ENCODE measurements around the gene RCOR3.
"Not testable (repeated sequence)": the region's sequence is repeated elsewhere in the genome, so short reads cannot be mapped to it uniquely, and the experiment has no call there.

RCOR3 gene

DNA sequence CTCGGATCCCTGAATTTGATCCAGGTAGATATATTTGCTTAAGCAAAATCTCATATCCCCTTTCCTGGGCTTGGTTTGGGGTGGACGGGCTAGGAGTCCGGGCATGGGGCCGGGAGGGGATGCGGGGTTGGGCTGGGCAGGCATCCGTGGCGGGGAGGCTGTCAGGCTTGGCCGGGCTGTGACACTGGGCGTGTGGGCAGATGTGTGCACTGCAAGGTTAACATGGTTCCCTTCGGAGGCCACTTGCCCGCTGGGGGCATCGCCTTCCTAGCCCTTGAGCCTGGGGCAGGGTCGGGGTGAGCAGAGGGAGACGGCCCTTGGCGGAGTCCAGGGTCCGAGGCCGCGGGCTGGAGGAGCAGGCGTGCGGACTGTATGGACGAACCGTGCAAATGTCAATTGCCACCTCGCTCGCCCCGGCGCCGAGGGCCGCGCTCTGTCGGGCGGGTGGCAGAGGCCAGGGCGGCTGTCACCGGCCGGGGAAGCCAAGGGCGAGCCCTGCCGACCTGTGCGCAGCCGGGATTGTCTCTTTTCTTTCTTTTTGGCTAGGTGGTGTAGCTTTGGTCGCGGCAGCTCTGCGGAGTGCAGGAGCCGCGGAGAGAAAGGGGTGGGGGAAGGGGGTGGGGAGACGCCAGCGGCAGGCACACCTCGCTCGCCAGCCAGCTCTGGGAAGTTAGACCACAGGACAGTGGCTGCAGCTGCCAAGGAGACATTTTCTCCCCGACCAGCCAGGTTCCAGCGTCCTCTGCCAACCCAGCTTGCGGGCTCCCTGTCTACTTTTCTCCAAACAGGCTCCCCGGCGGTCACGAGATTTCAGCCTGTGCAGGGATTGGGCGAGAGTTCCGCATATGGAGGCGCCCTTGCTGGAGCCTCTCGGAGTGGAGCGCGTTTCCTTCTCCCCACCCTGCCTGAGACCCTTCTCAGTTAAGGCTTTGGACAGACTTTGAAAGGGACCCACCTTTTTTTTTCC, 1.3 kb downstream of the RCOR3 start:
- DNase-seq: peak; percentile 72

DNA sequence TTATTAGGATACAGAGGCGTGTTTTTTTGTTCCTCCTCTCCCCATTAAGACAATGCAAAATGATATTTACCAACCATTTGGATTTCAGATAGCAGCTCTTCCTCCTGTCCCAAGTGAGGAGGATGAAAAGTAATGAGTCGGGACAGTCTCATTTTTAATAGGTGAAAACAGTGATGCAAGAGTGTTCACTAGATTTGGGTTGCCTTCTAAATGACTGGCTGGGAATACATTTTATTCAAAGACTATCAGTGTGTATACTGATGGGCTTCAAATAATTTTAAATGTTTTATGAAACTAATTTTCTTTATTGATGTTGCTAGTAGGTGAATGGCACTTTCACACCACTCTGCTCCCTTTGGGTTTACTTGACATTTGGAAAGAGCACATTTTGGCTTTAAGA, 2.1 kb downstream of the RCOR3 start:
- DNase-seq: no peak

DNA sequence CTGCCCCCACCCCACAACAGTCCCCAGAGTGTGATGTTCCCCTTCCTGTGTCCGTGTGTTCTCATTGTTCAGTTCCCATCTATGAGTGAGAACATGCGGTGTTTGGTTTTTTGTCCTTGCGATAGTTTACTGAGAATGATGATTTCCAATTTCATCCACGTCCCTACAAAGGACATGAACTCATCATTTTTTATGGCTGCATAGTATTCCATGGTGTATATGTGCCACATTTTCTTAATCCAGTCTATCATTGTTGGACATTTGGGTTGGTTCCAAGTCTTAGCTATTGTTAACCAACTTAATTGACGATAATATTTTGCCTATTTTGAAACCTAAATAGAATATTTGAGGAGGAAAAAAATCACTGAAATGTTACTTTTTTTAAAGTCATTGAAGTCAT, 3.9 kb downstream of the RCOR3 start:
- not testable (repeated sequence) for DNase-seq

DNA sequence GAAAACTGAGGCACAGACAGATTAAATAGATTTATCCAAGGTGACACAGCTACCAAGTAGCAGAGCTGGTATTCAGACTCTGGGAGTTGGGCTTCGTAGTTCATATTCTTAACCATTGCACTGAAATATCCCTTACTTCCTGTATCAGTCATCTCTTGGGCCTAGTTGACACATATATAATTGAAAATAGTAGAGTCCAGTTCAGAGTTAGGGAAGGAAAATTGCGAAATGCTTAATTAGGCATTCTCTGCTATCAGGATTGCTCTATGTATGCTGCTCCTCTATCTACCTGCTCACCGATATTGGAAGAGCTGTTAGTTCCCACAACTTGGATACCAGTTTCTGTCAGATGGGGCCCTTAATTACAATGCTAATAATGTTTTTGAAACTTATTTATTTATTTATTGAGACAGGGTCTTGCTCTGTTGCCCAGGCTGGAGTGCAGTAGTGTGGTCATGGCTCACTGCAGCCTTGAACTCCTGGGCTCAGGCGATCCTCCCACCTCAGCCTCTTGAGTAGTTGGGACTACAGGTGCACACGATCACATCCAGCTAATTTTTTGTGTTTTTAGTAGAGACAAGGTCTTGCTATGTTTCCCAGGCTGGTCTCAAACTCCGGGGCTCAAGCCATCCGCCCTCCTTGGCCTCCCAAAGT, 8.2 kb downstream of the RCOR3 start:
- no peak for DNase-seq

DNA sequence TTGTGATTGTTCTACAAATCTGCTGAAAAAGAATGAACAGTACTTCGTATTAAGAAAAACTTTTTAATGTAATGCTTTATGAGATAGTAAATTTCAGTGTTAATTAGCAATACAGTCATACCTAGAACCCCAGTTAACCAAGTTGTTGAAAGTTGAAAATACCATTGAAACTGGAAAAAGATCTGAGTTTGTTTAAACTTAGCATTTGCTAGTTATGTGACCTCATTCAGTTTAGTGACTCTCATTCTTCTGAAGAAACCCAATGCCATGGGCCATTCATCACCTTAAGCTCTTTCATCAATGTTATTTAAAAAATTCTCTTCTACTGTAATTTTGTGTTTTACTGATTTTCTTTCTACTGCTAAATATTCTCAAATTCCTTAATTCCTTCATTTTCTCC, 20.2 kb downstream of the RCOR3 start:
- DNase-seq: no peak

DNA sequence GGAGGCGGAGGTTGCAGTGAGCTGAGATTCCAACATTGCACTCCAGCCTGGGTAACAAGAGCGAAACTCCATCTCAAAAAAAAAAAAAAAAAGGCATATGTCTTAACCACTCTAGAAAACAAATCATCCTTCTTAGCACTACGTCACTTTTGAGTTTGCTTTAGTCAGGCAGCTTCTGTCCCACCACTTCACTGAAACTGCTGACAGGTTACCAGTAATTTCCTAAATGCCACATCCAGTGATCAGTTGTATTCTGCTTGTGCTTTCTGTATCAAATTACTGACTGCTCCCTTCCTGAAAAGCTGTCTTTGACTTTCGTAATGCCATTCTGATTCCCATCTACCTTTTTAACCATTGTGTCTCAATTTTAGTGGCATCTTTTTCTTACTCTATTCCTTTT, 21.7 kb downstream of the RCOR3 start:
- peak; percentile 32 for DNase-seq

DNA sequence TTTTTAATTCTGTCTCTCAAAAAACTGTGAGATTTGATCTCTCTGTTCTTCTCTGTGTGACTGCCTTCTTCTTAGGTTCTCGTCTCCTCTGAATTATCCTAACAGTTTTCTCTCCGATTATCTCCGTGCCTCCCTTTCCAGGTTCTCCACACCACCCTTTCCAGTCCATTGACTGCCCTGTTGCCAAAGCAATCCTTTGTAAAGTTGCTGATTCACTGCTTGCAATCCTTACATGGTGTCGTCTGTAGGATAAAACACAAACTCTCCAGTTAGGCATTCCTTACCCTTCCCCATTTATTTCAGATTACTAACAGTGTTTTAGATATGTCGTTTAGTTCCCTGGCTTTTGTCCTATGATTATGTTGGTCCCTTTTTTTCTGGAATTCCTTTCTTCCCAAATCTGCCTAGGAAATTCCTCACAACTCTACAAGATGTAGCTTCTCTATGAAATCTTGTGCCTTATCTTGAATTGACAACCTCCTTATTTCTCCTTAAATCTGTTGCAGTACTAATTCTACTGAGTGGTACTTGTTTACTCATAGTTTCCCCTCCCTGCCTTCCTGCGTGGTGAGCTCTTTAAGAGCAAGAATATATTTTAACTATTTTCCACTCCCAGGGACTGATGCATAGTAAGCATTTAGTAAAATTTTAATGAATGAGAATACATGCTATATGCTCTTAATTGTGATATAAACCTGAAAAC, 22.3 kb downstream of the RCOR3 start:
- DNase-seq: peak; percentile 10

DNA sequence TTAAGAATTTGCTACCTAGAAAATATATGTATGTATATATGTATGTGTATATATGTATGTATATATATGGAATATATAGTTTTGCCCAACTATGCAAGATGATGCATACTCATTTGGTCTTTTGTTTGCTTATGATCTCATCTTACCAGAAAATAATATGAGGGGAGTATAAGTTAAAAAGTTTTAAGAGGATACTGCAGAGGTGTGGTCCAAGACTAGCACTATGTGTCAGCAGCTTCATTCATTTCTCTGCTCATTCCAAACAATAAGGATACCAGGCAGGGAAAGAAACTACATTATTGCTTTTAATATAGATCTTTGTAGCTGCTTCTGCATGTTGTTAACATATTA, 22.8 kb downstream of the RCOR3 start:
- DNase-seq: no peak

DNA sequence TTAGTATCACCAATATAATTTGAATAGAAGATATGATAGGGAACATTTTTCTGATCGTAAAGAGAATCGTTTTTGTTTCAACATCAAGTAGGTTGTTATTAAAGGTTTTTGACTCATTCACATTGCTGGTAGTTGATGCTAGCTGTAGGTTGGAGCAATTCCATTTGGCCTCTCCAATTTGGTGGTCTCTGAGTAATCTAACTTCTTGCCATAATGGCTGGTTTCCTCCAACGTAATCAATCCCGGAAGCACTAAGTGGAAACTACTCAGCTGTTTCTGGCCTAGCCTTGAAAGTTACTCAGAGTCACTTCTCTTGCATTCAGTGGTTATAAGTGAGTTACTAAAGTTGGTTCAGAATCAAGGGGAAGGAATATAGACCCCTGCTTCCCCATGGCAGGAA, 26.0 kb downstream of the RCOR3 start:
- no peak for DNase-seq

DNA sequence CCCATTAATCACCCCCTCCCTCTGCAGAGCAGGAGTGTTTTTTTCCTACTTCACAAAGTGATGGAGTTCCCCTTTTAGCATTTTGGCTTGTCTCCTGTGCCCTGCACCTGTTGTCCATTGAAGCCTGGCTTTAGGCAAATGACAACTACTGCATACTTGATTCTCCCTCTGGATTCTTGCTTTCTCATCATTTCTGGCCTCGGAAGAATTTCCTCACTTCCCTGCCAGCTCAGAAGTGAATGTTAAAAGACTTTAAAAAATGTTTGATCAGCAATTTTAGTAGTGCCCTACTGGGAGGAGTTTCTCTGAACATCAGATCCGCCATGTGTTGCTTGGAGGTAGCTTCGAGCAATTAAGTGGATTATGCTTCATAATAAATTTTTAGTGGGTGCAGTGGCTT, 28.1 kb downstream of the RCOR3 start:
- DNase-seq: no peak

DNA sequence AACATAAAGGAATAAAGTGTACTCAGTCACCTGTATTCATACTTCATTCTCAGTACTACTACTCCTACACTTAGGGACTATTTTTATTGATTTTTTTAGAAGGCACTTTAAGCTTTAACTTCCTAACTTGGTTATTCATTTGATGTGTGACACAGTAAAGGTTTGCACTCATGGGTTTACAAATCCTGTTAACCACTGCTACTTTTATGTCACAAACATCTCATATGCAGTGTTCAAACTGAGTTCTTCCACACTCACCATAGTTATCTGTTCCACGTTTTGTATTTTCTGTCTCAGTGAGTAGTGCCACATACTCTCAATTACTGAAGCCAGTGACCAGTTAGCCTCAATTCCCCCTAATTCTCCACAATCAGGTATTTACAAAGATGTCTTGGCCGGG, 33.2 kb downstream of the RCOR3 start:
- no peak for DNase-seq

DNA sequence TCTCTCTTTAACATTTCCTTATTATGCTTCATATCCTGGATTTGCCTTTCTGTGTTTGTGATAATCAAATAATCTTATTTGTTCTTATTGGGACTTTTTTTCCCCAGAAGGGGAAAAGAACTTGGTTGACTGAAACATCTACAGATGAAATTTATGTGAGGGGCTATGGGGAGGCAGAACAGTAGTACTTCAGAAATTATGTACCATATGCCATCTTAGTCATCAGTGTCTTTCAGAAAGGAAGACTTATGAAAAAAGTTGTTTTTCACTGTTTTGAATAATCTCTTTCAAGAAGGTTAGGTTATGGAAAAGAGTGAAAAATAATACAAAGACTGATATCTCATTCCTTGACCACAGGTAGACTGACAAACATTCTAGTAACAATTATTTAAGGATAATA, 37.2 kb downstream of the RCOR3 start:
- DNase-seq: no peak

DNA sequence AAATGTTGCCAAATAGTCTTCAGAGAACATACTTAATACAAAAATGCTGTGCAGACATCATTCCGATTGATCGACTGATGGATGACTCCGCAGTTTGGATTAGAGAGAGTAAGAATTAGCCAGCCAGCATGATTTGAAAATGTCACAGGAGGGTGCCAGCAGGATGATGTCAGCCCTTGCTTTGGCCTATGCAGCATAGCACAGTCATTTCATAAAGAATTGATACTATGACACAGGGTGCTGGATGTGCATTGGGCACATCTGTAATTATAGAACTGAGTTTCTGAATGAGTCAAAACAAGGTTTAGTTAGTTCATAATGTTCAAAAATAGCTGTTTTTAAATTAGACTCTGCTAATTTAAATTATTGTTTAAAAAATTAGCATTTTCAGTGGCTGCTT, 45.9 kb downstream of the RCOR3 start:
- DNase-seq: peak; percentile 69

DNA sequence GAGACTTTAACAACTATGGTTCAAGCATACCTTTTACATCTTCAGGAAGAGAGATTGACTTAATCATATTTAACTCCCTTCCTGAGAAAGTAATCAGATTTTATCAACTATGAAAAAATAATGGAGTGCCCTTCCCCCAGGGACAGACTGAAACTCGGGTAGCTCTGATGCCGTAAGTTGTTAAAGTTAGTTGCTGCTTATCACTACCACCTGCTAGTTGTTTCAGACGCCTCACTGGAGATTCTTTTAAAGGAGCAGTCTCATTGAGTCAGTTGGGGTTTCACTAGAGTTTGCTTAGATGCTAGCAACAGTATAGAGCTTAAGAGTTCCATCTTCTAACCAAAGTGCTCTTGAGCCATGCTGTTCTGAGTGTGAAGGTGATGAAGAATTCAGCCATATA, 50.5 kb downstream of the RCOR3 start:
- DNase-seq: no peak

DNA sequence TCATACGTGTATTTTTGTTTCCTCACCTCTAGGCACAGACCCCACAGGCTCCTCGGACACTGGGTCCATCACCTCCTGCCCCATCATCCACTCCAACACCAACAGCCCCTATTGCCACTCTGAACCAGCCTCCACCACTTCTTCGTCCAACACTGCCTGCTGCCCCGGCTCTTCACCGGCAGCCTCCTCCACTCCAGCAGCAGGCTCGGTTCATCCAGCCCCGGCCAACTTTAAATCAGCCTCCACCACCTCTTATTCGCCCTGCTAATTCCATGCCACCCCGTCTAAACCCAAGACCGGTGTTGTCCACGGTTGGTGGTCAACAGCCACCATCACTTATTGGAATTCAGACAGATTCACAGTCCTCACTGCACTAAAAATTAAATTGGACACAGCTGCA, 54.2 kb downstream of the RCOR3 start:
- no peak for DNase-seq

DNA sequence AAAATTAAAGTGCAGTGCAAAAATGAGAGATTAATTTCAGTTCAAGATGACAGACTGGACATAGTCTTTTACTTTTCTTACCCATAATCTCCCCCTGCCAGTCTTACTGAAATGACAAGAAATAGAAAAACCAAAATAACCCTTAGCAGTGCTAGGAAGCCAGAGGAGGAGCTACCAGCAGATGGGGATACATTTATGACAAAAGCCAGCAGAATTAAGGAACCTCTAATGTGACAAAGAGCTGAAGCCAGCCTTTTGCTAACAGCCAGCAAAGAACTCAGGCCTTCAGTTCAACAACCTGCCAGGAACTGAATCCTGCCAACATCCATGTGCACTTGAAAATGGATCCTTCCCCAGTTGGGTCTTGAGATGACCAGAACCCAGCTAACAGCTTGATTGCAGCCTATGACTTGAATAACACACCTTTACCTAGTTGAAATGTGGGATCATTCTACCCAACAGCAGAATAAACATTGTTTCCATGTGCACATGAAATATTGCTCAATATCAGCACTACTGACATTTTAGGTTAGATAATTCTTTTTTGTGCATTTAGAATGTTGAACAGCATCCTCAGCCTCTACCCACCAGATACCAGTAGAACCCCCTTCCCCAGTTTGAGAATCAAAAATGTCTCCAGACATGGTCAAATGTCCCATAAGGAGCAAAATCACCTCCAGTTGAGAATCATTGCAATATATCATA, 59.6 kb downstream of the RCOR3 start:
- no peak for DNase-seq

DNA sequence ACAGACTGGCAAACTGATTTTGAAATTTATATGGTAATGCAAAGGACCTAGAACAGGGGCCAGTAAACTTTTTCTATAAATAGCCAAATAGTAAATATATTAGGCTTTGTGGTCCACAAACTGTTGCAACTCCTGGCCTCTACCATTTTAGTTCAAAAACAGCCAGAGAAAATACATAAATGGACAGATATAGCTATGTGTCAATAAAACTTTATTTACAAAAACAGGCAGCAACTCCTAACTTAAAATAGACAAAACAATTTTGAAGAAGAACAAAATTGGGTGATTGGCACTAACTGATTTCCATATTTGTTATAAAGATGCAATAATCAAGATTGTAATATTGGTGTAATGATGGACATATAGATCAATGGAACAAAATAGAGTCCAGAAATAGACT, 60.7 kb downstream of the RCOR3 start:
- DNase-seq: no peak

DNA sequence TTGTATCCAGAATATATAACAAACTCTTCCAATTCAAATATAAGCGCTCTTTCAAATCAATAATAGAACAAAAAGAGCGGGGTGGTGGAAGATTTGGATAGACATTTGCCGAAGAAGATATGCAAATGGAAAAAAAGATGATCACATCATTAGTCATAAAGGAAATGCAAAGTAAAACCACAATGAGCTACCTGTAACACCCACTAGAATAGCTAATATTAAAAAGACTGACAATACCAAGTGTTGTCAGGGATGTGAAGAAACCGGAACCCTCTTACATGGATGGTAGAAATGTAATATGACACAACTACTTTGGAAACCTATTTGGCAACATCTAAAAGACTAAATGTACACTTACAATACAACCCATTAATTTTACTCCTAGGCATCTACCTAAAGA, 61.8 kb downstream of the RCOR3 start:
- no peak for DNase-seq

DNA sequence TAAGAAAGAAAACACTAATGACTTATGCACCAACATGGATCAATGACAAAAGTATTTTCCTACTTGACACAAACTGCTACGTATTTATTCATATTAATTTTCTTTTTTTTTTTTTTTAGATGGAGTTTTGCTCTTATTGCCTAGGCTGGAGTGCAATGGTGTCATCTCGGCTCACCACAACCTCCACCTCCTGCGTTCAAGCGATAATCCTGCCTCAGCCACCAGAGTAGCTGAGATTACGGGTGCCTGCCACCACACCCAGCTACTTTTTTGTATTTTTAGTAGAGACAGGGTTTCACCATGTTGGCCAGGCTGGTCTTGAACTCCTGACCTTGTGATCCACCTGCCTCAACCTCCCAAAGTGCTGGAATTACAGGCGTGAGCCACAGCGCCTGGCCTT, 62.5 kb downstream of the RCOR3 start:
- not testable (repeated sequence) for DNase-seq

DNA sequence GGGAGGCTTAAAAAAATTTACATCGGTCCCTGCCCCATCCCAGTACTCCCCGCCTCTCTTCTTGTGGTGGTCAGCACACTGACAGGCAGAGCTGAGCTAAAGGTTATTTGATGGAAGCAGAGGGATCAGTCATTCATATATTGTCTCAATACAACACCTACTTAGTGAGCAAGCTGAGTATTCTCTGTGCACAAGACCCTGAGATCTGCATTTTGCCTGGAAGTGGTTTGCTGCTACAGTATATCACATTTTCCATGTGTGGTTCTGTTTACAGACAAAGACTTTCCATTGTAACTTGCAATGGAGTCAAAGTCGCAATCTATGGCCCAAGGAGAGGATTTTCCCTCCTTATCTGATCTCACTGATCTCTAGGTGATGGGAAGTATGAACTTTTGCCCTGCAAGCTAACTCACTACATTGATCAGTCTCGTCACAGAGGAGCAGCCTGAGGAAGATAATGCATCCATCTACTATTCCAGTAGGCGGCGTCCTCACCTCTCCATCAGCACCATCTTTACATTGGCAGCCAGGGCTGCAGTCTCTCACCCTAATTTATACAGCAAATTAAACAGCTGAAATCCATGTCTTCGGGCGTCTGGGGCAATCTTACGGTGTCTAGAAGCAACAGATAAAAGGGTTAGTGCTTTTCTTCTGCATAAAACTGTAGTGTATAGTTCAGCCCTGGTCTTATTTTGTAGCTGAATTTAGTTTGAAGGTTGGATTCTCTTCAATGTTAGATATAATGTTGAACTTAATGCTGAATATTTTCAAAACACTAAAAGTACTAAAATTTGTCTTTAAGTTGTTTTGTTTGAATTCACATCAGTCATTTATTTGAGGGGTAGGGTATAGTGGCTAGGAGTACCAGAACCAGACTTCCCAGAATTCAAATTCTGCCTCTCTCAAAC, 64.2 kb downstream of the RCOR3 start:
- DNase-seq: peak; percentile 74

DNA sequence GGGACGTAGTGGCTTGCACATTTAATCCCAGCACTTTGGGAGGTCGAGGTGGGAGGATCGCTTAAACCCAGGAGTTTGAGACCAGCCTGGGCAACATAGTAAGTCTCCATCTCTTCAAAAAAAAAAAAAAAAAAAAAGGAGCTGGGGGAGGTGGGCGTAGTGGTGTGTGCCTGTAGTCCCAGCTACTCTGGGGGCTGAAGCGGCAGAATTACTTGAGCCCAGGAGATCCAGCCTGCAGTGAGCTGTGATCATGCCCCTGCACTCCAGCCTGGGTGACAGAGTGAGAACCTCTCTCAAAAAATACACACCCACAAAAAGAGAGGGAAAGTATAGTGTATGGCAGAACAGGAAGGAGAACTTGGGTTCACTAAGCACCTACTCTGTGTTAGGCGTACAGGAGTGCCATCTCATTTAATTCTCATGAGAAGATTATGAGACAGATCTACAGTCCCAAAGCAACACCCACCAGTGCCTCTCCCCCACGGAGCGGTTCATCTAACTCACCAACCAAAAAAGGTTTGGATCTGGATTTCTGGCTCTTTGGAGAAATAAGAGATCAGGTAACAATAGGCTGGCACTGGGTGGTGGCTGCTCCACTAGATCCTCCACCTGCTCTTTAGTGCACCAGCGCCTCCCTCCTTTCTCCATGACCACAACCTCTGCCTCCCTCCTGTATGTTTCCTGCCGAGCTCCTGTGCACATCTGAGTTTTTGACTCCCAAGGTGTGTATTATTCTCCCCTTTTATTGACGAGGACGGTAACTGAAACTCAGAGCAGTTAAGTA, 66.0 kb downstream of the RCOR3 start:
- DNase-seq: no peak

Measured in stimulated activated CD4-positive, alpha-beta T cell treated with anti-CD3 and anti-CD28 coated beads, Interleukin-1b, Interleukin-23, amount 100 ng/mL, for 48 hours (primary cell).